ENCODE measurements around the gene DOK4. TPM values are rescaled to one million over a fixed set of nuclear protein-coding genes. Genes with fewer than 3 reads are reported as not detected.

DOK4 gene
- total RNA-seq, 2 donors from 2014 or later: 17.9 to 22.1 TPM

DNA sequence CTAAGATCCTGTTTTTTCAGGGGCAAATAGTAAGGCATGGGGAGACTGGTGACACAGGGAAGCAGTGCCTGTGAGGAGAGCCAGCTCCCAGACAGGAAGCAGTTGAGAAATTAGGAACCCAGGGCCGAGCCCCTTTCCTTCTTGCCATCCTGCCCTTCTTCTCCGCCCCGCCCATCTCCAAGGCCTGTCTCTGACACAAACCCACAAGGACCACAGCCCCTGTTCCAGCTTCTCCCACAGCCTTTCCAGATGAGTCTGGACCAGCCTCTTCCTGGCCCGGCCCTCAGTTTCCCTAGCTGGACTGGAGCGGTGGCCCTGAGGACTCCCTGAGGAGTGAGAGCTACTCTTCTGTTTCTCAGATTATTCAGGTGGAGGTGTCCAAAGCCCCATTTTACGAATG lies 40.2 kb upstream of the DOK4 start:
- H3K36me3 ChIP-seq (ENCODE audit: control insufficient read depth, insufficient read depth, low read length): no peaks in the 10 kb centered on the region
- Mint-ChIP-seq H3K9me3 (no peaks in the 10 kb centered on the region), H3K4me3 (no peak overlapping the region), H3K27me3 (ENCODE audit: insufficient read depth) (peaks cover 39% of the 10 kb centered on the region), H3K27ac (no peak overlapping the region), H3K4me1 (peaks cover 23% of the 10 kb centered on the region), H3K36me3 (ENCODE audit: low read depth) (peaks cover 6% of the 10 kb centered on the region)
- TF ChIP-seq, protein P1, sequence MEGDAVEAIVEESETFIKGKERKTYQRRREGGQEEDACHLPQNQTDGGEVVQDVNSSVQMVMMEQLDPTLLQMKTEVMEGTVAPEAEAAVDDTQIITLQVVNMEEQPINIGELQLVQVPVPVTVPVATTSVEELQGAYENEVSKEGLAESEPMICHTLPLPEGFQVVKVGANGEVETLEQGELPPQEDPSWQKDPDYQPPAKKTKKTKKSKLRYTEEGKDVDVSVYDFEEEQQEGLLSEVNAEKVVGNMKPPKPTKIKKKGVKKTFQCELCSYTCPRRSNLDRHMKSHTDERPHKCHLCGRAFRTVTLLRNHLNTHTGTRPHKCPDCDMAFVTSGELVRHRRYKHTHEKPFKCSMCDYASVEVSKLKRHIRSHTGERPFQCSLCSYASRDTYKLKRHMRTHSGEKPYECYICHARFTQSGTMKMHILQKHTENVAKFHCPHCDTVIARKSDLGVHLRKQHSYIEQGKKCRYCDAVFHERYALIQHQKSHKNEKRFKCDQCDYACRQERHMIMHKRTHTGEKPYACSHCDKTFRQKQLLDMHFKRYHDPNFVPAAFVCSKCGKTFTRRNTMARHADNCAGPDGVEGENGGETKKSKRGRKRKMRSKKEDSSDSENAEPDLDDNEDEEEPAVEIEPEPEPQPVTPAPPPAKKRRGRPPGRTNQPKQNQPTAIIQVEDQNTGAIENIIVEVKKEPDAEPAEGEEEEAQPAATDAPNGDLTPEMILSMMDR (conservative IDR thresholded peaks at IDR 0.05): no peak
- no peak overlapping the region for H3K27ac ChIP-seq (ENCODE audit: low read depth, low read length)
- H3K9me3 ChIP-seq (ENCODE audit: control insufficient read depth, low read length): no peaks in the 10 kb centered on the region
- H3K4me3 ChIP-seq (ENCODE audit: low read length): no peak overlapping the region
- WGBS, 2 experiments (ENCODE audit: insufficient coverage in 1 of 2, insufficient read length in 1 of 2): 83 to 94% methylated on average over 3 to 6 of the region's 6 CpGs
- H3K4me1 ChIP-seq (ENCODE audit: control insufficient read depth, insufficient read depth, low read length): no peaks in the 10 kb centered on the region
- H3K9ac ChIP-seq (ENCODE audit: extremely low read depth, low read length, poor library complexity, severe bottlenecking): no peak overlapping the region
- no peak for DNase-seq
- peaks cover 18% of the 10 kb centered on the region for H3K27me3 ChIP-seq (ENCODE audit: control insufficient read depth, insufficient read depth, low read length, poor library complexity, severe bottlenecking)

DNA sequence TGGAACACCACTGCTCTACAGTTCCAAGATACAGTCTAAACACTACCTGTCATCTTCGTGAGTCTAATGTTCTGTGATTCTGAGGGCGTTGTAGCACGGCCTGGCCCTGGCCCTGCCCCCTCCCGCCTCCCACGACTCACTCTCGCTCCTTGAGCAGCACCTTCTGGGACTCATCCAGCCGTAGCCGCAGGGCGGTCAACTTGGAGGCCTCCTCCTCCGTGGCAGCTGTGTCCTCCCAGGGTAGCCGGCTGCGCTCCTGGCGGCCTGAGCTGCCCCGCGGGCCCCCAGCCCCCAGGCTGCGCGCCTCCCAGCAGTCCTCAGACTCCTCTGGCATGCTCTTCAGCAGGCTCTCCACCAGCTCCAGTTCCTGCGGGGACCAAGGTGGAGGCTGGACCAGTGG lies 39.5 kb upstream of the DOK4 start:
- no peaks in the 10 kb centered on the region for H3K9me3 Mint-ChIP-seq
- WGBS, 2 experiments (ENCODE audit: insufficient coverage in 1 of 2, insufficient read length in 1 of 2): 89 to 91% methylated on average over 18 of the region's 18 CpGs
- Histone ChIP-seq H3K36me3 (ENCODE audit: control insufficient read depth, insufficient read depth, low read length) (no peaks in the 10 kb centered on the region), H3K27ac (ENCODE audit: low read depth, low read length) (no peak overlapping the region), H3K9ac (ENCODE audit: extremely low read depth, low read length, poor library complexity, severe bottlenecking) (no peak overlapping the region), H3K4me1 (ENCODE audit: control insufficient read depth, insufficient read depth, low read length) (no peaks in the 10 kb centered on the region), H3K27me3 (ENCODE audit: control insufficient read depth, insufficient read depth, low read length, poor library complexity, severe bottlenecking) (peaks cover 18% of the 10 kb centered on the region), H3K4me3 (ENCODE audit: low read length) (no peak overlapping the region), H3K9me3 (ENCODE audit: control insufficient read depth, low read length) (no peaks in the 10 kb centered on the region)
- no peak overlapping the region for H3K27ac Mint-ChIP-seq
- H3K4me1 Mint-ChIP-seq: peaks cover 20% of the 10 kb centered on the region
- TF ChIP-seq, protein P1 (conservative IDR thresholded peaks at IDR 0.05): no peak
- H3K36me3 Mint-ChIP-seq (ENCODE audit: low read depth): peaks cover 2% of the 10 kb centered on the region
- no peak overlapping the region for H3K4me3 Mint-ChIP-seq
- DNase-seq: no peak
- H3K27me3 Mint-ChIP-seq (ENCODE audit: insufficient read depth): peaks cover 31% of the 10 kb centered on the region

DNA sequence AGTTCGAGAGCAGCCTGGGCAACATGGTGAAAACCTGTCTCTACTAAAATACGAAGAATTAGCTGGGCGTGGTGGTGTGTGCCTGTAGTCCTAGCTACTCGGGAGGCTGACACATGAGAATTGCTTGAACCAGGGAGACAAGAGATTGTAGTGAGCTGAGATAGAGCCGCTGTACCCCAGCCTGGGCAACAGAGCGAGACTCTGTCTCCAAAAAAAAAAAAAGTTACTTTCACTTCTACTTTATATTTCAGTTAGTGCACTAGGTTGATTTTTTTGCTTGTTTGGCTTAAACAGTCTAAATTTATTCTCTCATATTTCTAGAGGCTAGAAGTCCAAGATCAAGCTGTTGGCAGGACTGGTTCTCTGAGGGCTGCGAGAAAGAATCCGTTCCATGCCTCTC lies 36.7 kb upstream of the DOK4 start:
- Histone ChIP-seq H3K9me3 (ENCODE audit: control insufficient read depth, low read length) (no peaks in the 10 kb centered on the region), H3K4me1 (ENCODE audit: control insufficient read depth, insufficient read depth, low read length) (no peaks in the 10 kb centered on the region), H3K9ac (ENCODE audit: extremely low read depth, low read length, poor library complexity, severe bottlenecking) (no peak overlapping the region), H3K4me3 (ENCODE audit: low read length) (no peak overlapping the region), H3K27me3 (ENCODE audit: control insufficient read depth, insufficient read depth, low read length, poor library complexity, severe bottlenecking) (peaks cover under 1% of the 10 kb centered on the region), H3K27ac (ENCODE audit: low read depth, low read length) (no peak overlapping the region), H3K36me3 (ENCODE audit: control insufficient read depth, insufficient read depth, low read length) (no peaks in the 10 kb centered on the region)
- Mint-ChIP-seq H3K36me3 (ENCODE audit: low read depth) (peaks cover 6% of the 10 kb centered on the region), H3K9me3 (no peaks in the 10 kb centered on the region), H3K4me1 (peaks cover under 1% of the 10 kb centered on the region), H3K27ac (no peak overlapping the region), H3K27me3 (ENCODE audit: insufficient read depth) (peaks cover 11% of the 10 kb centered on the region), H3K4me3 (no peak overlapping the region)
- no peak for DNase-seq
- TF ChIP-seq, protein P1 (conservative IDR thresholded peaks at IDR 0.05): no peak
- WGBS, 2 experiments (ENCODE audit: insufficient coverage in 1 of 2, insufficient read length in 1 of 2): 93 to 97% methylated on average over 6 of the region's 8 CpGs
